Measurements from ENCODE around the gene SLC41A2. TPM values are rescaled to one million over a fixed set of nuclear protein-coding genes. Genes with fewer than 3 reads are reported as not detected.

SLC41A2 gene
- total and polyA plus RNA-seq, 2 of the 4 experiments (the other 2 are of a cell fraction): 1.5 to 6.8 TPM

DNA sequence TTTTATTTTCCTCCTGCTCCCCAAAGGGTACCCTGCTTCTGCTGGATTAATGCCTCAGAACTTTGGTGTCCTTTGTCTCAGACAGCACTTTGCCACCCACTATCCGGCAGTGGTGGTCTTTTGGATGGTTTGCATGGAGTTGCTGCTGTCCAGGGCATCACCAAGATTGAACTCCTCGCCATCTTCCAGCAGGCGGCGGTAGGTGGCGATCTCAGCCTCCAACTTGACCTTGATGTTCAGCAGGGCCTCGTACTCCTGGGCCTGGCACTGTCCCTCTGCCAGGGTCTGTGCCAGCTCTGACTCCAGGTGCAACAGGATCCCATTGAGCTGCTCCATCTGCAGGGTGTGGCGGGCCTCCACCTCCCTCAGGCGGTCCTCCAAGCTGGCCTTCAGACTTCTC is 18.6 kb upstream of the SLC41A2 start:
- no peak overlapping the region for H3K4ac ChIP-seq (ENCODE audit: low read depth, low read length)
- H4K5ac ChIP-seq (ENCODE audit: low read depth, low read length): no peak overlapping the region
- no TSS peak for BruUV-seq (replicated peaks)
- no peaks in the 10 kb centered on the region for H3K9me3 ChIP-seq (ENCODE audit: control insufficient read depth, insufficient read depth, low read length)
- no peaks in the 10 kb centered on the region for H4K20me1 ChIP-seq (ENCODE audit: insufficient read depth, low read length)
- H3K9ac ChIP-seq (ENCODE audit: low read depth, low read length): no peak overlapping the region
- WGBS, 2 experiments (ENCODE audit: extremely low coverage in 2 of 2, insufficient read length in 1 of 2): 81% methylated on average over 6 of the region's 8 CpGs; no CpG with 5 or more reads in 1 of the 2 experiments
- no peak overlapping the region for H3K23ac ChIP-seq (ENCODE audit: low read depth, low read length)
- peaks cover 3% of the 10 kb centered on the region for H3K27me3 ChIP-seq (ENCODE audit: control insufficient read depth, insufficient read depth, low read length)
- H3K18ac ChIP-seq (ENCODE audit: low read depth, low read length): no peak overlapping the region
- no peak overlapping the region for H2BK120ac ChIP-seq (ENCODE audit: low read depth, low read length)
- no peak overlapping the region for H3K56ac ChIP-seq (ENCODE audit: extremely low read depth, insufficient read depth, low read length)
- H2BK5ac ChIP-seq (ENCODE audit: low read depth, low read length, poor library complexity, severe bottlenecking): no peak overlapping the region
- H4K8ac ChIP-seq (ENCODE audit: low read depth in 2 of 2, low read length in 2 of 2): no peak overlapping the region
- no peak overlapping the region for H2BK20ac ChIP-seq (ENCODE audit: low read depth, low read length)
- intact Hi-C loops (cut with micrococcal nuclease): no loop called here
- H4K91ac ChIP-seq (ENCODE audit: insufficient read depth, low read depth, low read length): no peak overlapping the region
- no peak overlapping the region for H3K27ac ChIP-seq (ENCODE audit: insufficient read depth, low read length)
- H2AFZ ChIP-seq (replicated peaks; ENCODE audit: low read length, poor library complexity): no peak overlapping the region
- H3K4me2 ChIP-seq (ENCODE audit: low read depth, low read length): no peak overlapping the region
- no peaks in the 10 kb centered on the region for H3K4me1 ChIP-seq (ENCODE audit: control insufficient read depth, insufficient read depth, low read length)
- ChIA-PET CTCF (no interaction called here), POLR2A (ENCODE audit: unreplicated experiment) (no interaction called here)
- H2AK9ac ChIP-seq (replicated peaks; ENCODE audit: low read depth, low read length, poor library complexity): no peak overlapping the region
- dilution Hi-C loops (cut with HindIII; ENCODE audit: low sequenced_read_pairs, unreplicated experiment): no loop called here
- no peak overlapping the region for H2AK5ac ChIP-seq (ENCODE audit: low read depth, low read length)
- H3K9me1 ChIP-seq (ENCODE audit: insufficient read depth, low read length): 0 out of 2 replicates have a peak, but pooled peaks cover 3% of the 10 kb centered on the region
- TF ChIP-seq POLR2A (IDR thresholded peaks at IDR 0.05; ENCODE audit: low read depth, low read length) (no peak), RAD21 (IDR thresholded peaks at IDR 0.05; ENCODE audit: low read length) (no peak), CHD1 (IDR thresholded peaks at IDR 0.05; ENCODE audit: low read depth, low read length) (no peak), BHLHE40 (IDR thresholded peaks at IDR 0.05; ENCODE audit: low read depth, low read length) (no peak), RCOR1 (IDR thresholded peaks at IDR 0.05; ENCODE audit: insufficient replicate concordance, low read length) (no peak), RFX5 (IDR thresholded peaks at IDR 0.05; ENCODE audit: low read depth, low read length) (no peak), FOS (IDR thresholded peaks at IDR 0.05; ENCODE audit: low read depth, low read length) (no peak), NFE2L2 (IDR thresholded peaks at IDR 0.05; ENCODE audit: low read depth, low read length) (no peak), CEBPB (IDR thresholded peaks at IDR 0.05; ENCODE audit: low read depth, low read length) (no peak)
- TF ChIP-seq, protein P1, sequence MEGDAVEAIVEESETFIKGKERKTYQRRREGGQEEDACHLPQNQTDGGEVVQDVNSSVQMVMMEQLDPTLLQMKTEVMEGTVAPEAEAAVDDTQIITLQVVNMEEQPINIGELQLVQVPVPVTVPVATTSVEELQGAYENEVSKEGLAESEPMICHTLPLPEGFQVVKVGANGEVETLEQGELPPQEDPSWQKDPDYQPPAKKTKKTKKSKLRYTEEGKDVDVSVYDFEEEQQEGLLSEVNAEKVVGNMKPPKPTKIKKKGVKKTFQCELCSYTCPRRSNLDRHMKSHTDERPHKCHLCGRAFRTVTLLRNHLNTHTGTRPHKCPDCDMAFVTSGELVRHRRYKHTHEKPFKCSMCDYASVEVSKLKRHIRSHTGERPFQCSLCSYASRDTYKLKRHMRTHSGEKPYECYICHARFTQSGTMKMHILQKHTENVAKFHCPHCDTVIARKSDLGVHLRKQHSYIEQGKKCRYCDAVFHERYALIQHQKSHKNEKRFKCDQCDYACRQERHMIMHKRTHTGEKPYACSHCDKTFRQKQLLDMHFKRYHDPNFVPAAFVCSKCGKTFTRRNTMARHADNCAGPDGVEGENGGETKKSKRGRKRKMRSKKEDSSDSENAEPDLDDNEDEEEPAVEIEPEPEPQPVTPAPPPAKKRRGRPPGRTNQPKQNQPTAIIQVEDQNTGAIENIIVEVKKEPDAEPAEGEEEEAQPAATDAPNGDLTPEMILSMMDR (conservative IDR thresholded peaks at IDR 0.05; ENCODE audit: low read depth, low read length): no peak
- TF ChIP-seq, protein P2, sequence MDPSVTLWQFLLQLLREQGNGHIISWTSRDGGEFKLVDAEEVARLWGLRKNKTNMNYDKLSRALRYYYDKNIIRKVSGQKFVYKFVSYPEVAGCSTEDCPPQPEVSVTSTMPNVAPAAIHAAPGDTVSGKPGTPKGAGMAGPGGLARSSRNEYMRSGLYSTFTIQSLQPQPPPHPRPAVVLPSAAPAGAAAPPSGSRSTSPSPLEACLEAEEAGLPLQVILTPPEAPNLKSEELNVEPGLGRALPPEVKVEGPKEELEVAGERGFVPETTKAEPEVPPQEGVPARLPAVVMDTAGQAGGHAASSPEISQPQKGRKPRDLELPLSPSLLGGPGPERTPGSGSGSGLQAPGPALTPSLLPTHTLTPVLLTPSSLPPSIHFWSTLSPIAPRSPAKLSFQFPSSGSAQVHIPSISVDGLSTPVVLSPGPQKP (IDR thresholded peaks at IDR 0.05; ENCODE audit: borderline replicate concordance, low read depth, low read length): no peak
- no peaks in the 10 kb centered on the region for H3K79me1 ChIP-seq (ENCODE audit: low read depth in 1 of 2, low read length in 2 of 2)
- H3K14ac ChIP-seq (replicated peaks; ENCODE audit: low read depth, low read length): no peak overlapping the region
- ATAC-seq (ENCODE audit: low read depth) (no peak), DNase-seq (no peak)
- no peak overlapping the region for H3K4me3 ChIP-seq (ENCODE audit: insufficient read depth, low read depth, low read length)
- in situ Hi-C loops (cut with MboI; ENCODE audit: low sequenced_read_pairs): no loop called here
- no peak overlapping the region for H2BK15ac ChIP-seq (ENCODE audit: low read depth, low read length)
- H3K36me3 ChIP-seq (ENCODE audit: control insufficient read depth, insufficient read depth, low read length): no peaks in the 10 kb centered on the region
